HepG2 (cell line): ENCODE data around the gene MACROH2A1. TPM values are rescaled to one million over a fixed set of nuclear protein-coding genes. Genes with fewer than 3 reads are reported as not detected.
A peak's percentile ranks its signal among the peaks of the same experiment; 100 is the strongest.

Source experiments
- CSRNP2 ChIP-seq: sonication (generic); formaldehyde crosslinking; conservative IDR thresholded peaks from 2 replicates; pipeline ENCODE4 v1.8.0; 2022; ENCODE audit warnings: low read depth, missing genetic modification reagents
- HIVEP1 ChIP-seq: sonication (generic); formaldehyde crosslinking; IDR thresholded peaks from 2 replicates; pipeline ENCODE4 v1.4.0; 2020; ENCODE audit warnings: mild to moderate bottlenecking, missing genetic modification reagents
- HNRNPK ChIP-seq: fragments of 200-400 bp; formaldehyde crosslinking; IDR thresholded peaks from 2 replicates; pipeline ENCODE4 v1.6.1; 2018; ENCODE audit warnings: low read length, low read depth, moderate library complexity, mild to moderate bottlenecking; ENCODE audit not compliant: poor library complexity, severe bottlenecking
- MZF1 ChIP-seq: sonication (generic); formaldehyde crosslinking; IDR thresholded peaks from 2 replicates; pipeline ENCODE4 v1.8.1; 2023; ENCODE audit warnings: mild to moderate bottlenecking, missing genetic modification reagents, borderline replicate concordance
- RARA ChIP-seq: IDR thresholded peaks from 2 replicates; pipeline ENCODE4 v1.6.1; 2016; ENCODE audit warnings: missing genetic modification reagents, missing compliant biosample characterization
- REL ChIP-seq: sonication (generic); formaldehyde crosslinking; conservative IDR thresholded peaks from 2 replicates; pipeline ENCODE4 v1.8.0; 2022; ENCODE audit warnings: mild to moderate bottlenecking, missing genetic modification reagents, moderate library complexity
- TBP ChIP-seq: sonication (generic); formaldehyde crosslinking; IDR thresholded peaks from 2 replicates; pipeline ENCODE4 v1.5.0; 2020; ENCODE audit warnings: missing genetic modification reagents
- TCF12 ChIP-seq, 2 experiments: fragments of 450-650 bp in 1 of 2; sonication (generic) in 1 of 2; formaldehyde crosslinking in 1 of 2; IDR thresholded peaks; 2 replicates each; pipeline versions ENCODE4 v1.6.1 to v1.8.0; 2017 to 2022; ENCODE audit warnings: antibody characterized with exemption in 1 of 2, mild to moderate bottlenecking in 1 of 2, missing genetic modification reagents in 1 of 2, moderate library complexity in 1 of 2
- TEAD3 ChIP-seq: optimal IDR thresholded peaks from 2 replicates; pipeline ENCODE3; 2016; ENCODE audit warnings: borderline replicate concordance
- ZC3H4 ChIP-seq: sonication (generic); formaldehyde crosslinking; IDR thresholded peaks from 2 replicates; pipeline ENCODE4 v1.4.0; 2020; ENCODE audit warnings: missing genetic modification reagents, borderline replicate concordance
- ZFX ChIP-seq: sonication (generic); formaldehyde crosslinking; IDR thresholded peaks from 2 replicates; pipeline ENCODE4 v1.4.0; 2020; ENCODE audit warnings: mild to moderate bottlenecking, low read depth, missing genetic modification reagents, moderate library complexity
- ZNF251 ChIP-seq: sonication (generic); formaldehyde crosslinking; IDR thresholded peaks from 2 replicates; pipeline ENCODE4 v1.9.0; 2021; ENCODE audit warnings: mild to moderate bottlenecking, missing genetic modification reagents
- ZNF264 ChIP-seq: sonication (generic); formaldehyde crosslinking; IDR thresholded peaks from 2 replicates; pipeline ENCODE4 v1.4.0; 2020; ENCODE audit warnings: missing genetic modification reagents
- ZNF670 ChIP-seq: sonication (generic); formaldehyde crosslinking; IDR thresholded peaks from 2 replicates; pipeline ENCODE4 v1.8.0; 2022; ENCODE audit warnings: mild to moderate bottlenecking, missing genetic modification reagents, borderline replicate concordance
- polyA plus RNA-seq, 8 experiments: library from polyadenylated mRNA; depleted of rRNA in 3 of 8; stranded (reverse) in 7 of 8; unstranded in 1 of 8; fragments of >200 nt; fragmentation: Illumina TruSeq in 4 of 8; extraction: Trizol in 4 of 8; gene quantifications; 2 replicates each; pipeline versions ENCODE4 v1.2.1 to v1.2.3, GENCODE V29; 2011 to 2016; ENCODE audit warnings: low read depth in 4 of 8, missing spikeins in 1 of 8, mixed read lengths in 1 of 8; ENCODE audit not compliant: insufficient read depth in 1 of 8
- total RNA-seq, 5 experiments: library from RNA; depleted of rRNA; stranded (reverse); fragments of >200 nt; fragmentation: Illumina TruSeq; extraction: Trizol; gene quantifications; 2 replicates each; pipeline ENCODE4 v1.2.3, GENCODE V29; 2016; ENCODE audit warnings: low read depth in 1 of 5
- TF ChIP-seq, protein P1 (sequence below): IDR thresholded peaks from 2 replicates; pipeline ENCODE4 v1.6.1; 2016; ENCODE audit warnings: mild to moderate bottlenecking
- TF ChIP-seq, protein P2 (sequence below): sonication (generic); formaldehyde crosslinking; IDR thresholded peaks from 2 replicates; pipeline ENCODE4 v1.5.0; 2020; ENCODE audit warnings: mild to moderate bottlenecking, missing genetic modification reagents, borderline replicate concordance
- TF ChIP-seq, protein P3 (sequence below): sonication (generic); formaldehyde crosslinking; IDR thresholded peaks from 2 replicates; pipeline ENCODE4 v1.4.0; 2020; ENCODE audit warnings: mild to moderate bottlenecking, missing genetic modification reagents

Gene MACROH2A1
- total and polyA plus RNA-seq, 2 of the 13 experiments (the other 11 are each of a cell fraction or from before 2014, with no cell fraction given), result 69.1 to 158 TPM

GRCh38 chr5:135398160-135398854 lies 724 bp downstream of the MACROH2A1 start (continued):
- no peak for TF ChIP-seq TEAD3 (CRISPR knock-in tag)
- no peak for TF ChIP-seq ZNF251 (CRISPR knock-in tag)
- TF ChIP-seq, protein P1, sequence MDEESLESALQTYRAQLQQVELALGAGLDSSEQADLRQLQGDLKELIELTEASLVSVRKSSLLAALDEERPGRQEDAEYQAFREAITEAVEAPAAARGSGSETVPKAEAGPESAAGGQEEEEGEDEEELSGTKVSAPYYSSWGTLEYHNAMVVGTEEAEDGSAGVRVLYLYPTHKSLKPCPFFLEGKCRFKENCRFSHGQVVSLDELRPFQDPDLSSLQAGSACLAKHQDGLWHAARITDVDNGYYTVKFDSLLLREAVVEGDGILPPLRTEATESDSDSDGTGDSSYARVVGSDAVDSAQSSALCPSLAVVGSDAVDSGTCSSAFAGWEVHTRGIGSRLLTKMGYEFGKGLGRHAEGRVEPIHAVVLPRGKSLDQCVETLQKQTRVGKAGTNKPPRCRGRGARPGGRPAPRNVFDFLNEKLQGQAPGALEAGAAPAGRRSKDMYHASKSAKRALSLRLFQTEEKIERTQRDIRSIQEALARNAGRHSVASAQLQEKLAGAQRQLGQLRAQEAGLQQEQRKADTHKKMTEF (CRISPR knock-in tag), result peak; percentile 31; the same call in 1 of the 2 replicates
- TF ChIP-seq CSRNP2, result no peak
- TF ChIP-seq HIVEP1 (CRISPR knock-in tag), result 0 out of 2 replicates have a peak, but pooled peaks have one; percentile 15
- TF ChIP-seq TBP (CRISPR knock-in tag), result no peak
- TF ChIP-seq, protein P2, sequence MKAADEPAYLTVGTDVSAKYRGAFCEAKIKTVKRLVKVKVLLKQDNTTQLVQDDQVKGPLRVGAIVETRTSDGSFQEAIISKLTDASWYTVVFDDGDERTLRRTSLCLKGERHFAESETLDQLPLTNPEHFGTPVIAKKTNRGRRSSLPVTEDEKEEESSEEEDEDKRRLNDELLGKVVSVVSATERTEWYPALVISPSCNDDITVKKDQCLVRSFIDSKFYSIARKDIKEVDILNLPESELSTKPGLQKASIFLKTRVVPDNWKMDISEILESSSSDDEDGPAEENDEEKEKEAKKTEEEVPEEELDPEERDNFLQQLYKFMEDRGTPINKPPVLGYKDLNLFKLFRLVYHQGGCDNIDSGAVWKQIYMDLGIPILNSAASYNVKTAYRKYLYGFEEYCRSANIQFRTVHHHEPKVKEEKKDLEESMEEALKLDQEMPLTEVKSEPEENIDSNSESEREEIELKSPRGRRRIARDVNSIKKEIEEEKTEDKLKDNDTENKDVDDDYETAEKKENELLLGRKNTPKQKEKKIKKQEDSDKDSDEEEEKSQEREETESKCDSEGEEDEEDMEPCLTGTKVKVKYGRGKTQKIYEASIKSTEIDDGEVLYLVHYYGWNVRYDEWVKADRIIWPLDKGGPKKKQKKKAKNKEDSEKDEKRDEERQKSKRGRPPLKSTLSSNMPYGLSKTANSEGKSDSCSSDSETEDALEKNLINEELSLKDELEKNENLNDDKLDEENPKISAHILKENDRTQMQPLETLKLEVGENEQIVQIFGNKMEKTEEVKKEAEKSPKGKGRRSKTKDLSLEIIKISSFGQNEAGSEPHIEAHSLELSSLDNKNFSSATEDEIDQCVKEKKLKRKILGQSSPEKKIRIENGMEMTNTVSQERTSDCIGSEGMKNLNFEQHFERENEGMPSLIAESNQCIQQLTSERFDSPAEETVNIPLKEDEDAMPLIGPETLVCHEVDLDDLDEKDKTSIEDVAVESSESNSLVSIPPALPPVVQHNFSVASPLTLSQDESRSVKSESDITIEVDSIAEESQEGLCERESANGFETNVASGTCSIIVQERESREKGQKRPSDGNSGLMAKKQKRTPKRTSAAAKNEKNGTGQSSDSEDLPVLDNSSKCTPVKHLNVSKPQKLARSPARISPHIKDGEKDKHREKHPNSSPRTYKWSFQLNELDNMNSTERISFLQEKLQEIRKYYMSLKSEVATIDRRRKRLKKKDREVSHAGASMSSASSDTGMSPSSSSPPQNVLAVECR (CRISPR knock-in tag), result 0 out of 2 replicates have a peak, but pooled peaks have one; percentile 11
- TF ChIP-seq, protein P3, sequence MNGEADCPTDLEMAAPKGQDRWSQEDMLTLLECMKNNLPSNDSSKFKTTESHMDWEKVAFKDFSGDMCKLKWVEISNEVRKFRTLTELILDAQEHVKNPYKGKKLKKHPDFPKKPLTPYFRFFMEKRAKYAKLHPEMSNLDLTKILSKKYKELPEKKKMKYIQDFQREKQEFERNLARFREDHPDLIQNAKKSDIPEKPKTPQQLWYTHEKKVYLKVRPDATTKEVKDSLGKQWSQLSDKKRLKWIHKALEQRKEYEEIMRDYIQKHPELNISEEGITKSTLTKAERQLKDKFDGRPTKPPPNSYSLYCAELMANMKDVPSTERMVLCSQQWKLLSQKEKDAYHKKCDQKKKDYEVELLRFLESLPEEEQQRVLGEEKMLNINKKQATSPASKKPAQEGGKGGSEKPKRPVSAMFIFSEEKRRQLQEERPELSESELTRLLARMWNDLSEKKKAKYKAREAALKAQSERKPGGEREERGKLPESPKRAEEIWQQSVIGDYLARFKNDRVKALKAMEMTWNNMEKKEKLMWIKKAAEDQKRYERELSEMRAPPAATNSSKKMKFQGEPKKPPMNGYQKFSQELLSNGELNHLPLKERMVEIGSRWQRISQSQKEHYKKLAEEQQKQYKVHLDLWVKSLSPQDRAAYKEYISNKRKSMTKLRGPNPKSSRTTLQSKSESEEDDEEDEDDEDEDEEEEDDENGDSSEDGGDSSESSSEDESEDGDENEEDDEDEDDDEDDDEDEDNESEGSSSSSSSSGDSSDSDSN (CRISPR knock-in tag), result peak; percentile 36; the same call in 1 of the 2 replicates
- no peak for TF ChIP-seq ZNF670
- peak; percentile 10; the same call in 1 of the 2 replicates for TF ChIP-seq ZFX
- TF ChIP-seq ZC3H4 (CRISPR knock-in tag), result no peak
- no peak for TF ChIP-seq TCF12 (IDR thresholded peaks at IDR 0.05)
- no peak for TF ChIP-seq TCF12 (CRISPR knock-in tag; IDR thresholded peaks at IDR 0.05)
- no peak for TF ChIP-seq ZNF264 (CRISPR knock-in tag)
- no peak for TF ChIP-seq REL (CRISPR knock-in tag)
- peak; percentile 18; the same call in 1 of the 2 replicates for TF ChIP-seq RARA (CRISPR knock-in tag)
- no peak for TF ChIP-seq HNRNPK
- TF ChIP-seq MZF1 (CRISPR knock-in tag), result no peak
